ENCODE results near the gene CDT1. TPM values are rescaled to one million over a fixed set of nuclear protein-coding genes. Genes with fewer than 3 reads are reported as not detected.

The CDT1 gene
- total RNA-seq, 1 experiment from 2014 or later = 154 TPM

DNA sequence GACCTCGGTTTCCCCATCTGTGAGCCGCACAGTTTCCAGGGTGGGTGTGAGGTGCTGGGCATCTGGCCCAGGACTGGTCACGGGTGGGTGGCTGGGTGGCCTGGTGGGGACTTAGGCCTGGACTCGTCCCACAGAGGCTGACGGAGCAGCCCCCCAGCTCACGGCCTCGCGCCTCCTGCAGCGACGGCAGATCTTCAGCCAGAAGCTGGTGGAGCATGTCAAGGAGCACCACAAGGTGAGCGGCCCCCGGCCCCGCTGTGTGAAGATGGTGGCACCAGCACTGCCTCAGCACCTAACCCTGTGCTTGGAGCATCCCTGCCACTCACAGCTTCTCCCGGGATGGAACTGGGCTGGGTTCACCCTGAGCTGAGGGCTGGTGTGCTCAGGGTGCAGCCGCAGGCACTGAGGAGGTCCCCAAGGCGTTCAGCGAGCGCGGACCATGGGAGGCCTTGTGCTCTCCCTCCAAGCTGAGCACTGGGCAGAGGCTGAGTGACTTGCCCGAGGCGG, 2.4 kb downstream of the CDT1 start:
- ATAC-seq = no peak

DNA sequence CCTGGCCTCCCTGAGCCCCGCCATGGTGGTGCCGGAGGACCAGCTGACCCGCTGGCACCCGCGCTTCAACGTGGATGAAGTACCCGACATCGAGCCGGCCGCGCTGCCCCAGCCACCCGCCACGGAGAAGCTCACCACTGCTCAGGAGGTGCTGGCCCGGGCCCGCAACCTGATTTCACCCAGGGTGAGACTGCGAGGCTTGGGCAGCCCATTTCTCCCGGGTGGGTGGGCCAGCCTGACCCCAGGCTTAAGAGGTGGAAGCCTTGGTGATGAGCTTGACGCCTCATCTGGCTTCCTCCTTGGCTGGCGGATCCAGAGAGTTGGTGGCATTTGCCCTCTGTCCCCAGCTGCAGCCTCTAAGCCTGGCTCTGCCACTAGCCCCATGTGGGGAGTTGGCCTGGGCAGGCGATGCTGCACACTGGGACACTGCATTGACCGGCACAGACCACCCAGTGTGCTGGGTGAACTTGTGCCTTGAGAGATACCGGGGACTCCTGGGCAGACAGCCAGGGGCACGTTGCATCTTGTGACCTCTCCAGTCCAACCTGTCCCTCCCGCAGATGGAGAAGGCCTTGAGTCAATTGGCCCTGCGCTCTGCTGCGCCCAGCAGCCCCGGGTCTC, 3.0 kb downstream of the CDT1 start:
- H3K36me3 Mint-ChIP-seq = peaks cover 39% of the 10 kb centered on the region
- no peaks in the 10 kb centered on the region for H3K9me3 Mint-ChIP-seq
- H3K4me3 Mint-ChIP-seq = no peak overlapping the region
- H3K4me1 Mint-ChIP-seq = peaks cover 11% of the 10 kb centered on the region
- POLR2A ChIA-PET = no interaction called here
- TF ChIP-seq, protein P1, sequence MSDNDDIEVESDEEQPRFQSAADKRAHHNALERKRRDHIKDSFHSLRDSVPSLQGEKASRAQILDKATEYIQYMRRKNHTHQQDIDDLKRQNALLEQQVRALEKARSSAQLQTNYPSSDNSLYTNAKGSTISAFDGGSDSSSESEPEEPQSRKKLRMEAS (CRISPR knock-in tag; IDR thresholded peaks at IDR 0.05) = no peak
- TF ChIP-seq ELF4 (CRISPR knock-in tag; IDR thresholded peaks at IDR 0.05; ENCODE audit: low read depth) (no peak), SP1 (CRISPR knock-in tag; conservative IDR thresholded peaks at IDR 0.05) (no peak)
- TF ChIP-seq, protein P2, sequence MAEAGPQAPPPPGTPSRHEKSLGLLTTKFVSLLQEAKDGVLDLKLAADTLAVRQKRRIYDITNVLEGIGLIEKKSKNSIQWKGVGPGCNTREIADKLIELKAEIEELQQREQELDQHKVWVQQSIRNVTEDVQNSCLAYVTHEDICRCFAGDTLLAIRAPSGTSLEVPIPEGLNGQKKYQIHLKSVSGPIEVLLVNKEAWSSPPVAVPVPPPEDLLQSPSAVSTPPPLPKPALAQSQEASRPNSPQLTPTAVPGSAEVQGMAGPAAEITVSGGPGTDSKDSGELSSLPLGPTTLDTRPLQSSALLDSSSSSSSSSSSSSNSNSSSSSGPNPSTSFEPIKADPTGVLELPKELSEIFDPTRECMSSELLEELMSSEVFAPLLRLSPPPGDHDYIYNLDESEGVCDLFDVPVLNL (CRISPR knock-in tag; IDR thresholded peaks at IDR 0.05; ENCODE audit: borderline replicate concordance, low read depth) = no peak
- TF ChIP-seq, protein P3, sequence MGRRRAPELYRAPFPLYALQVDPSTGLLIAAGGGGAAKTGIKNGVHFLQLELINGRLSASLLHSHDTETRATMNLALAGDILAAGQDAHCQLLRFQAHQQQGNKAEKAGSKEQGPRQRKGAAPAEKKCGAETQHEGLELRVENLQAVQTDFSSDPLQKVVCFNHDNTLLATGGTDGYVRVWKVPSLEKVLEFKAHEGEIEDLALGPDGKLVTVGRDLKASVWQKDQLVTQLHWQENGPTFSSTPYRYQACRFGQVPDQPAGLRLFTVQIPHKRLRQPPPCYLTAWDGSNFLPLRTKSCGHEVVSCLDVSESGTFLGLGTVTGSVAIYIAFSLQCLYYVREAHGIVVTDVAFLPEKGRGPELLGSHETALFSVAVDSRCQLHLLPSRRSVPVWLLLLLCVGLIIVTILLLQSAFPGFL (CRISPR knock-in tag; IDR thresholded peaks at IDR 0.05; ENCODE audit: borderline replicate concordance) = 0 out of 2 replicates have a peak, but pooled peaks have one; percentile 28
- TF ChIP-seq, protein P4, sequence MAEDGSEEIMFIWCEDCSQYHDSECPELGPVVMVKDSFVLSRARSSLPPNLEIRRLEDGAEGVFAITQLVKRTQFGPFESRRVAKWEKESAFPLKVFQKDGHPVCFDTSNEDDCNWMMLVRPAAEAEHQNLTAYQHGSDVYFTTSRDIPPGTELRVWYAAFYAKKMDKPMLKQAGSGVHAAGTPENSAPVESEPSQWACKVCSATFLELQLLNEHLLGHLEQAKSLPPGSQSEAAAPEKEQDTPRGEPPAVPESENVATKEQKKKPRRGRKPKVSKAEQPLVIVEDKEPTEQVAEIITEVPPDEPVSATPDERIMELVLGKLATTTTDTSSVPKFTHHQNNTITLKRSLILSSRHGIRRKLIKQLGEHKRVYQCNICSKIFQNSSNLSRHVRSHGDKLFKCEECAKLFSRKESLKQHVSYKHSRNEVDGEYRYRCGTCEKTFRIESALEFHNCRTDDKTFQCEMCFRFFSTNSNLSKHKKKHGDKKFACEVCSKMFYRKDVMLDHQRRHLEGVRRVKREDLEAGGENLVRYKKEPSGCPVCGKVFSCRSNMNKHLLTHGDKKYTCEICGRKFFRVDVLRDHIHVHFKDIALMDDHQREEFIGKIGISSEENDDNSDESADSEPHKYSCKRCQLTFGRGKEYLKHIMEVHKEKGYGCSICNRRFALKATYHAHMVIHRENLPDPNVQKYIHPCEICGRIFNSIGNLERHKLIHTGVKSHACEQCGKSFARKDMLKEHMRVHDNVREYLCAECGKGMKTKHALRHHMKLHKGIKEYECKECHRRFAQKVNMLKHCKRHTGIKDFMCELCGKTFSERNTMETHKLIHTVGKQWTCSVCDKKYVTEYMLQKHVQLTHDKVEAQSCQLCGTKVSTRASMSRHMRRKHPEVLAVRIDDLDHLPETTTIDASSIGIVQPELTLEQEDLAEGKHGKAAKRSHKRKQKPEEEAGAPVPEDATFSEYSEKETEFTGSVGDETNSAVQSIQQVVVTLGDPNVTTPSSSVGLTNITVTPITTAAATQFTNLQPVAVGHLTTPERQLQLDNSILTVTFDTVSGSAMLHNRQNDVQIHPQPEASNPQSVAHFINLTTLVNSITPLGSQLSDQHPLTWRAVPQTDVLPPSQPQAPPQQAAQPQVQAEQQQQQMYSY (CRISPR knock-in tag; IDR thresholded peaks at IDR 0.05) = no peak
- no peak overlapping the region for H3K27ac Mint-ChIP-seq
- ATAC-seq (no peak), DNase-seq (ENCODE audit: low spot score) (no peak)
- CTCF ChIA-PET = interaction anchor here (0.6 to 5.7 kb wide), 4 partner anchors 22 to 69 kb away, joined by 3 to 34 read pairs (median 4); no protein-coding TSS in a partner anchor
- H3K27me3 Mint-ChIP-seq (ENCODE audit: low read depth) = no peaks in the 10 kb centered on the region

More for the DNA sequence above, 2.4 kb downstream of the CDT1 start:
- H3K9me3 Mint-ChIP-seq = no peaks in the 10 kb centered on the region
- H3K27me3 Mint-ChIP-seq (ENCODE audit: low read depth) = no peaks in the 10 kb centered on the region
- no peak for DNase-seq (ENCODE audit: low spot score)
- H3K4me1 Mint-ChIP-seq = peaks cover 10% of the 10 kb centered on the region
- H3K36me3 Mint-ChIP-seq = peaks cover 39% of the 10 kb centered on the region
- H3K27ac Mint-ChIP-seq = no peak overlapping the region
- H3K4me3 Mint-ChIP-seq = peak overlapping the region; percentile 10; the same call in 1 of the 2 replicates
- ChIA-PET POLR2A (no interaction called here), CTCF (interaction anchor here (1.2 to 5.7 kb wide), 3 partner anchors 22 to 69 kb away, joined by 3 to 34 read pairs (median 3); no protein-coding TSS in a partner anchor)
- TF ChIP-seq, protein P4 (CRISPR knock-in tag; IDR thresholded peaks at IDR 0.05) = no peak
- TF ChIP-seq SMAD4 (CRISPR knock-in tag; IDR thresholded peaks at IDR 0.05) (no peak), ZNF317 (CRISPR knock-in tag; IDR thresholded peaks at IDR 0.05; ENCODE audit: borderline replicate concordance, low read depth) (no peak), ESRRA (CRISPR knock-in tag; IDR thresholded peaks at IDR 0.05; ENCODE audit: borderline replicate concordance) (no peak), NFE2L1 (CRISPR knock-in tag; IDR thresholded peaks at IDR 0.05) (no peak), SOX15 (CRISPR knock-in tag; IDR thresholded peaks at IDR 0.05) (no peak), HMGA2 (CRISPR knock-in tag; IDR thresholded peaks at IDR 0.05) (no peak)
- TF ChIP-seq, protein P5, sequence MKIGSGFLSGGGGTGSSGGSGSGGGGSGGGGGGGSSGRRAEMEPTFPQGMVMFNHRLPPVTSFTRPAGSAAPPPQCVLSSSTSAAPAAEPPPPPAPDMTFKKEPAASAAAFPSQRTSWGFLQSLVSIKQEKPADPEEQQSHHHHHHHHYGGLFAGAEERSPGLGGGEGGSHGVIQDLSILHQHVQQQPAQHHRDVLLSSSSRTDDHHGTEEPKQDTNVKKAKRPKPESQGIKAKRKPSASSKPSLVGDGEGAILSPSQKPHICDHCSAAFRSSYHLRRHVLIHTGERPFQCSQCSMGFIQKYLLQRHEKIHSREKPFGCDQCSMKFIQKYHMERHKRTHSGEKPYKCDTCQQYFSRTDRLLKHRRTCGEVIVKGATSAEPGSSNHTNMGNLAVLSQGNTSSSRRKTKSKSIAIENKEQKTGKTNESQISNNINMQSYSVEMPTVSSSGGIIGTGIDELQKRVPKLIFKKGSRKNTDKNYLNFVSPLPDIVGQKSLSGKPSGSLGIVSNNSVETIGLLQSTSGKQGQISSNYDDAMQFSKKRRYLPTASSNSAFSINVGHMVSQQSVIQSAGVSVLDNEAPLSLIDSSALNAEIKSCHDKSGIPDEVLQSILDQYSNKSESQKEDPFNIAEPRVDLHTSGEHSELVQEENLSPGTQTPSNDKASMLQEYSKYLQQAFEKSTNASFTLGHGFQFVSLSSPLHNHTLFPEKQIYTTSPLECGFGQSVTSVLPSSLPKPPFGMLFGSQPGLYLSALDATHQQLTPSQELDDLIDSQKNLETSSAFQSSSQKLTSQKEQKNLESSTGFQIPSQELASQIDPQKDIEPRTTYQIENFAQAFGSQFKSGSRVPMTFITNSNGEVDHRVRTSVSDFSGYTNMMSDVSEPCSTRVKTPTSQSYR (CRISPR knock-in tag; IDR thresholded peaks at IDR 0.05) = no peak
- TF ChIP-seq, protein P6, sequence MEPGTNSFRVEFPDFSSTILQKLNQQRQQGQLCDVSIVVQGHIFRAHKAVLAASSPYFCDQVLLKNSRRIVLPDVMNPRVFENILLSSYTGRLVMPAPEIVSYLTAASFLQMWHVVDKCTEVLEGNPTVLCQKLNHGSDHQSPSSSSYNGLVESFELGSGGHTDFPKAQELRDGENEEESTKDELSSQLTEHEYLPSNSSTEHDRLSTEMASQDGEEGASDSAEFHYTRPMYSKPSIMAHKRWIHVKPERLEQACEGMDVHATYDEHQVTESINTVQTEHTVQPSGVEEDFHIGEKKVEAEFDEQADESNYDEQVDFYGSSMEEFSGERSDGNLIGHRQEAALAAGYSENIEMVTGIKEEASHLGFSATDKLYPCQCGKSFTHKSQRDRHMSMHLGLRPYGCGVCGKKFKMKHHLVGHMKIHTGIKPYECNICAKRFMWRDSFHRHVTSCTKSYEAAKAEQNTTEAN (CRISPR knock-in tag; IDR thresholded peaks at IDR 0.05) = no peak
- TF ChIP-seq, protein P7, sequence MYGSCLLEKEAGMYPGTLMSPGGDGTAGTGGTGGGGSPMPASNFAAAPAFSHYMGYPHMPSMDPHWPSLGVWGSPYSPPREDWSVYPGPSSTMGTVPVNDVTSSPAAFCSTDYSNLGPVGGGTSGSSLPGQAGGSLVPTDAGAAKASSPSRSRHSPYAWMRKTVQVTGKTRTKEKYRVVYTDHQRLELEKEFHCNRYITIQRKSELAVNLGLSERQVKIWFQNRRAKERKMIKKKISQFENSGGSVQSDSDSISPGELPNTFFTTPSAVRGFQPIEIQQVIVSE (CRISPR knock-in tag; IDR thresholded peaks at IDR 0.05; ENCODE audit: borderline replicate concordance) = no peak

All from WTC11 (cell line).